ENCODE measurements around the gene R3HDM4.
A peak's percentile ranks its signal among the peaks of the same experiment; 100 is the strongest.
"Not testable (repeated sequence)": the region's sequence is repeated elsewhere in the genome, so short reads cannot be mapped to it uniquely, and the experiment has no call there.

R3HDM4 gene

GRCh38 chr19:853614-854220, 59.3 kb downstream of the R3HDM4 start:
- DNase-seq = not testable (repeated sequence)

GRCh38 chr19:853014-853585, 59.9 kb downstream of the R3HDM4 start:
- no peak for DNase-seq

GRCh38 chr19:852136-853013, 60.6 kb downstream of the R3HDM4 start, which contains the start of gene ELANE:
Gene ELANE (plus strand): TSS chr19:852303. CDS start chr19:852329, 26 bp downstream.
- no peak for DNase-seq

- DNase-seq = no peak
Observed at GRCh38 chr19:850979-851335, 62.1 kb downstream of the R3HDM4 start.

DNA sequence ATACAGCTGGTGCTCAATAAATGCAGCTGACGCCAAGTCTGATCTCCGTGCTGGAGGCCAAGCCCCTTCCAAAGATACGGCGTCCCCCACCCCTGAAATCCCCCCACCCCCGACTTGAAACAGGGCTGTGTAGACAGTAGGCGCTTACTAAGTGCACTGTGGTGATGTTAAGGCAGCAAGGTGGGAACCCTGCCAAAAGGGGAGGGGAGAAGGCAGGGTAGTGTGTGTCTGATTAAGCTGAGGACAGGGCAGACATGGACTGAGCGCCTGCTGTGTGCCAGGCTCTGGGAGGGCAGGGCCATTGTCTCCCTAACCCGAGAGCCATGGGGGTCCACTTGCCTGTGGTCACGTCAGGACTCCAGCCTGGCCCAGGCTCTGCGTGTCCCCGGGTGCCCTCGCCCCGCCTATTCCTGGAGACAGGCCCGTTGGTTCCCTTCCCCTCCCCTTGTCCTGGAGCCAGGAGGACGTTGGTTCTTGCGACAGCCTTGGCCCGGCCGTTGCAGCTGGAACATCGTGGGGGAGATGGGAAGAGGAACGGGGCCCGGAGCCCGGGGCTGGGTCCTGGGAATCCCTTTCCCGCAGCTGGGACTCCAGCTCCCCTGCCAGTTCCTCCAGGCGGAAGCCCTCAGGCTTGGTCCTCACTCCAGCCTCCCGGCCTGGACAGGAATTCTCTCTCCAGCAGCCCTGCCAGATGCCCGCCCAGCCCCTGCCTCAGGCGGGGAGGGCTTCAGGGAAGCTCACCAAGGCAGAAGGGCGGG, 62.6 kb downstream of the R3HDM4 start:
- DNase-seq = peak; percentile 84

- not testable (repeated sequence) for DNase-seq
Observed at GRCh38 chr19:849195-849594, 63.8 kb downstream of the R3HDM4 start.

GRCh38 chr19:848386-848921, 64.6 kb downstream of the R3HDM4 start:
- no peak for DNase-seq
